Measurements from ENCODE around the gene TBX3. TPM values are rescaled to one million over a fixed set of nuclear protein-coding genes. Genes with fewer than 3 reads are reported as not detected.
A peak's percentile ranks its signal among the peaks of the same experiment; 100 is the strongest.

The TBX3 gene
- polyA plus RNA-seq, 1 donor from 2014 or later = not detected

DNA sequence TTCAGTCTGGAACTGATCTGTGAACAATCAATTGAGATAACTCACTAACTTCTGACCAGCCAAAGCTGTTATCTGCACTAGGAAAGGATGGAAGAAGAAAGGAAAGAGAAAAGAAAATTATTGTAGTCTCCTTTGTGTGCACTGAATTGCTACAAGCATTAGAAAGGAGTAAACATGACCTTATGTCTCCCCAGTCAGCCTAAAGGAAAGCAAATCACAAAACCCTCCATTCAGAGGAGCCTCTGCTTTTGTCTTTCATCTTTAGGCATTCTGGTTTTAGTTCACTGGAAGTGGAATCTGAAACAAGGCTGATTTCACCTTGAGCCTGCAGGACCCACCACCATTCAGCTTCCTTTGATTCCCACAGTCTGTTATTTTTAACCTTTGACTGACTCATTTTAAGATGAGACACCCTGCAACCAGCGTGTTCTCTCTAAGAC lies 26.0 kb downstream of the TBX3 start:
- Mint-ChIP-seq H3K4me3 (no peak overlapping the region), H3K4me1 (peaks cover 0 to 3% (median 0%) of the 10 kb centered on the region in 3 donors), H3K36me3 (no peaks in the 10 kb centered on the region), H3K27me3 (peaks cover 12% of the 10 kb centered on the region), H3K9me3 (peaks cover 0 to 5% (median 2%) of the 10 kb centered on the region in 3 donors), H3K27ac (no peak overlapping the region)

- Mint-ChIP-seq H3K4me3 (no peak overlapping the region), H3K36me3 (no peaks in the 10 kb centered on the region), H3K9me3 (peaks cover 0 to 5% (median 2%) of the 10 kb centered on the region in 3 donors), H3K27me3 (peaks cover 11% of the 10 kb centered on the region), H3K27ac (no peak overlapping the region), H3K4me1 (peaks cover 0 to under 1% (median 0%) of the 10 kb centered on the region in 3 donors)
Observed at GRCh38 chr12:114657597-114657920, 26.4 kb downstream of the TBX3 start.

- no peaks in the 10 kb centered on the region for H3K4me1 Mint-ChIP-seq
- H3K36me3 Mint-ChIP-seq = no peaks in the 10 kb centered on the region
- H3K27ac Mint-ChIP-seq = no peak overlapping the region
- peaks cover 11% of the 10 kb centered on the region for H3K27me3 Mint-ChIP-seq
- peaks cover 0 to 5% (median 2%) of the 10 kb centered on the region in 3 donors for H3K9me3 Mint-ChIP-seq
- H3K4me3 Mint-ChIP-seq = no peak overlapping the region
Observed at GRCh38 chr12:114656906-114657596, 26.9 kb downstream of the TBX3 start.

- Mint-ChIP-seq H3K9me3 (peaks cover 0 to 5% (median 2%) of the 10 kb centered on the region in 3 donors), H3K27me3 (peaks cover 11% of the 10 kb centered on the region), H3K27ac (no peak overlapping the region), H3K4me3 (no peak overlapping the region), H3K4me1 (no peaks in the 10 kb centered on the region), H3K36me3 (no peaks in the 10 kb centered on the region)
Observed at GRCh38 chr12:114655934-114656749, 27.8 kb downstream of the TBX3 start.

GRCh38 chr12:114649585-114649984 lies 34.4 kb downstream of the TBX3 start:
- Mint-ChIP-seq H3K27ac (no peak overlapping the region), H3K36me3 (no peaks in the 10 kb centered on the region), H3K4me1 (no peaks in the 10 kb centered on the region), H3K27me3 (peaks cover 12% of the 10 kb centered on the region), H3K4me3 (no peak overlapping the region), H3K9me3 (peaks cover 0 to 5% (median 2%) of the 10 kb centered on the region in 3 donors)

GRCh38 chr12:114648711-114649110 lies 35.3 kb downstream of the TBX3 start:
- H3K36me3 Mint-ChIP-seq = no peaks in the 10 kb centered on the region
- H3K27me3 Mint-ChIP-seq = peaks cover 7% of the 10 kb centered on the region
- H3K4me3 Mint-ChIP-seq = no peak overlapping the region
- H3K27ac Mint-ChIP-seq = no peak overlapping the region
- peaks cover 2 to 5% (median 3%) of the 10 kb centered on the region in 3 donors for H3K9me3 Mint-ChIP-seq
- H3K4me1 Mint-ChIP-seq = no peaks in the 10 kb centered on the region

GRCh38 chr12:114638790-114639435 lies 45.1 kb downstream of the TBX3 start:
- Mint-ChIP-seq H3K36me3 (no peaks in the 10 kb centered on the region), H3K4me1 (no peaks in the 10 kb centered on the region), H3K4me3 (no peak overlapping the region)

DNA sequence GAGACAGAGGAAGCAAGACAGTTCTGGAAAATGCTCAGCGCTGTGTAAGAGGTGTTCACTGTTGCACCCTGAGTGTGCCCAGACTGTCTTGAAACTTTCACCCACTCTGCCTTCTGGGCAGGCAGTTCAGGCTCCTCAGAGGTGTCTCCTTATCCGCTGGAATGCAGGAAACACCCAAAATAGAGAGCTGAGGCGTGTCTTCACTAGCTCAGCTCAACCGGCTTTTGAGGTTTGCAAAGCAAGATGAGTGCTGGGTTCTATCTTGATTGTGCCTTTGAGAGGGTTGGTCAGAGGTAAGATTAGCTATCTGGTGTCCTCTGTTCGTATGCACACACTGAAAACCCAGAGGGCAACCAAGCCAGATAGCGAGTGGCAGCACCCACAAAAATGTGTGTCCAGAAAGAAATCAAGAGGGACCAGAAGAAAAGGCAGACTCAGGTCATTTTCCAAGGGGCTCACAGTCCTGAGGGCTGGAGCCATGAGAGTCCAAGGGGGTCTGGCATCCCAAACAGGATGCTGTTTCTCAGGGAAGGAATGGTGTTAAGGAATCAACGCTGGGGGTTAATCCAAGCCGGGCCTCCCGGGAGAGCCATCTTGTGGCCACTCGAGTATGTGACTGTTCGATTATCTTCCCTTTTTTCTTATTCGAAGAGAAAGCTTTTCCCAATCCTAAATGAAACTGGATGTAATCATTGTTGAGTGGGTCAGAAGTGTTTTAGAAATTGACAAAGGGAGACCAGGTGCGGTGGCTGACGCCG lies 47.1 kb downstream of the TBX3 start:
- Mint-ChIP-seq H3K27ac (no peak overlapping the region), H3K9me3 (no peaks in the 10 kb centered on the region)

More at GRCh38 chr12:114638790-114639435, 45.1 kb downstream of the TBX3 start:
- no peak overlapping the region for H3K27ac Mint-ChIP-seq
- H3K9me3 Mint-ChIP-seq = peaks cover 0 to under 1% (median 0%) of the 10 kb centered on the region in 3 donors
- H3K27me3 Mint-ChIP-seq = peaks cover 1% of the 10 kb centered on the region

DNA sequence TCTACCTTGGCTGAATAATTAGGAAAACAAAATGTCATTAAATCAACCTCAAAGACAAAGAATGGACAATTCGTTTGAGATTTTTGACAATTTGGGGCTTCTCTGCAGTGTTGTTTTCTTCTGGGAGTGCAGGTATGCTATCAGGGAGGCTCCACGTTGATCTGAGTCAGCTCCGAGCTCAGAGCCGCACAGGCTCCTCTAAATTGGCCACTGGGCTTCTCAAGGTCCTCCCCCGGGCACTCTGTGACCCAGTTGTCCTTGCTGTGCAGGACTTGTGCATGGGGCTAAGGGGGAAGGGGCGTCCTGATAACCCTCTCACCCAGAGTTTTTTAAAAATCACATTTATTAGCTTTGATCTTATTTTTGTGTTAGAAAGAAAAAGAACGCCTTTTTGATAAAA lies 52.7 kb downstream of the TBX3 start:
- Mint-ChIP-seq H3K27me3 (peaks cover 8% of the 10 kb centered on the region), H3K36me3 (no peaks in the 10 kb centered on the region), H3K4me3 (no peak overlapping the region), H3K4me1 (no peaks in the 10 kb centered on the region), H3K27ac (no peak overlapping the region), H3K9me3 (no peaks in the 10 kb centered on the region)

More for the DNA sequence above, 47.1 kb downstream of the TBX3 start:
- Mint-ChIP-seq H3K4me3 (no peak overlapping the region), H3K27me3 (no peaks in the 10 kb centered on the region), H3K36me3 (no peaks in the 10 kb centered on the region), H3K4me1 (no peaks in the 10 kb centered on the region)

DNA sequence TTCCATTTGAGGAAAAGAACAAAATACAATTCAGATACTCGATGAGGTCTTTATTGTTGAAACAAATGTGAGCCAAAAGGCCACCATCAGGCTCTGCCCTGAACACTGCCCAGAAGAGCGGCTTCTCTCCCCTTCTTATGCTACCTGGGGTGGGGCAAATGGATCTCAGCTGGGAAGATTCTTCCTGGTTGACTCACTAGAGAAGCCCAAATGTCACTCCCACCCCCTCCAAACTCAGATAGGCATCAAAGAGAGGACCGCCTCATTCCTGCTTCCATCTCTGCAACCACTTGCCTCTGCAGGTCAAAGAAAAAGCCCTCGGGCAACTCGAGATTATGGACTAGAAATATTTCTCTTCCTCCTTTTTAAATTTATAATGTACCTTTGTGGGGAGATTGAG lies 55.8 kb downstream of the TBX3 start:
- no peaks in the 10 kb centered on the region for H3K4me1 Mint-ChIP-seq
- peaks cover 8% of the 10 kb centered on the region for H3K27me3 Mint-ChIP-seq
- H3K9me3 Mint-ChIP-seq = no peaks in the 10 kb centered on the region
- H3K36me3 Mint-ChIP-seq = no peaks in the 10 kb centered on the region
- no peak overlapping the region for H3K27ac Mint-ChIP-seq
- H3K4me3 Mint-ChIP-seq = no peak overlapping the region

GRCh38 chr12:114627393-114627792 lies 56.6 kb downstream of the TBX3 start:
- H3K4me1 Mint-ChIP-seq = no peaks in the 10 kb centered on the region
- no peaks in the 10 kb centered on the region for H3K36me3 Mint-ChIP-seq

GRCh38 chr12:114625294-114625851 lies 58.6 kb downstream of the TBX3 start:
- peaks cover 0 to 2% (median 0%) of the 10 kb centered on the region in 3 donors for H3K9me3 Mint-ChIP-seq
- H3K27me3 Mint-ChIP-seq = peaks cover 6% of the 10 kb centered on the region
- no peak overlapping the region for H3K4me3 Mint-ChIP-seq
- no peaks in the 10 kb centered on the region for H3K36me3 Mint-ChIP-seq
- no peaks in the 10 kb centered on the region for H3K4me1 Mint-ChIP-seq
- no peak overlapping the region for H3K27ac Mint-ChIP-seq

More at GRCh38 chr12:114627393-114627792, 56.6 kb downstream of the TBX3 start:
- H3K4me3 Mint-ChIP-seq = no peak overlapping the region
- peaks cover 0 to 2% (median 0%) of the 10 kb centered on the region in 3 donors for H3K9me3 Mint-ChIP-seq
- no peak overlapping the region for H3K27ac Mint-ChIP-seq
- H3K27me3 Mint-ChIP-seq = peaks cover 8% of the 10 kb centered on the region

- peak overlapping the region in 1 of 4 donors; percentile 27 for H3K4me3 Mint-ChIP-seq
- H3K36me3 Mint-ChIP-seq = no peaks in the 10 kb centered on the region
- H3K27ac Mint-ChIP-seq = no peak overlapping the region
- H3K4me1 Mint-ChIP-seq = no peaks in the 10 kb centered on the region
- peaks cover 0 to 3% (median 0%) of the 10 kb centered on the region in 3 donors for H3K9me3 Mint-ChIP-seq
- H3K27me3 Mint-ChIP-seq = no peaks in the 10 kb centered on the region
Observed at GRCh38 chr12:114623737-114624136, 60.2 kb downstream of the TBX3 start.
